TTC549 (cell line): Measurements from ENCODE around the gene LITAFD.
"Not testable (repeated sequence)": the region's sequence is repeated elsewhere in the genome, so short reads cannot be mapped to it uniquely, and the experiment has no call there.

Experiments used
- FAIRE-seq: peaks from 2 replicates; lab custom pipeline; 2012; peaks lifted over from hg19 to GRCh38; lab: Jason Lieb, UNC

LITAFD gene

GRCh38 chr16:8894736-8895334 lies 12.7 kb downstream of the LITAFD start:
- FAIRE-seq, result no peak

GRCh38 chr16:8898660-8899318 lies 16.6 kb downstream of the LITAFD start:
- no peak for FAIRE-seq

- FAIRE-seq, result no peak
These were observed 17.7 kb downstream of the LITAFD start for GRCh38 chr16:8899709-8900317.

GRCh38 chr16:8900343-8900742 lies 18.2 kb downstream of the LITAFD start:
- no peak for FAIRE-seq

GRCh38 chr16:8901320-8901861 lies 19.2 kb downstream of the LITAFD start:
- FAIRE-seq, result no peak

- no peak for FAIRE-seq
These were observed 20.9 kb downstream of the LITAFD start for GRCh38 chr16:8903004-8903403.

GRCh38 chr16:8904018-8904430 lies 21.9 kb downstream of the LITAFD start:
- FAIRE-seq, result no peak

GRCh38 chr16:8905168-8905762 lies 23.1 kb downstream of the LITAFD start:
- FAIRE-seq, result no peak

- no peak for FAIRE-seq
These were observed 23.8 kb downstream of the LITAFD start for GRCh38 chr16:8905795-8906591.

GRCh38 chr16:8907096-8907495 lies 24.9 kb downstream of the LITAFD start:
- FAIRE-seq, result no peak

- no peak for FAIRE-seq
These were observed 26.8 kb downstream of the LITAFD start for GRCh38 chr16:8908810-8909468.

- no peak for FAIRE-seq
These were observed 28.7 kb downstream of the LITAFD start for GRCh38 chr16:8910811-8911210.

GRCh38 chr16:8912793-8913192 lies 30.6 kb downstream of the LITAFD start:
- no peak for FAIRE-seq

- FAIRE-seq, result no peak
These were observed 31.9 kb downstream of the LITAFD start for GRCh38 chr16:8914098-8914497.

- FAIRE-seq, result no peak
These were observed 33.7 kb downstream of the LITAFD start for GRCh38 chr16:8915722-8916301.

GRCh38 chr16:8916541-8917225 lies 34.5 kb downstream of the LITAFD start:
- FAIRE-seq, result no peak

- not testable (repeated sequence) for FAIRE-seq
These were observed 35.2 kb downstream of the LITAFD start for GRCh38 chr16:8917336-8917735.

GRCh38 chr16:8919089-8919933 lies 37.2 kb downstream of the LITAFD start:
- no peak for FAIRE-seq

GRCh38 chr16:8919934-8920462 lies 37.8 kb downstream of the LITAFD start:
- FAIRE-seq, result no peak
